HL-60 (cell line): ENCODE measurements around the gene ALPK1.

ENCODE experiments used
- CTCF ChIP-seq: IDR thresholded peaks from one replicate; pipeline ENCODE4 v1.5.1; 2011; ENCODE audit warnings: low read length, control low read depth, inconsistent platforms; ENCODE audit not compliant: insufficient read depth
- POLR2AphosphoS5 ChIP-seq: IDR thresholded peaks from 2 replicates; pipeline ENCODE4 v1.6.1; 2012; ENCODE audit warnings: low read depth
- SPI1 ChIP-seq: IDR thresholded peaks from 2 replicates; pipeline ENCODE4 v1.6.1; 2012; ENCODE audit warnings: low read depth, mild to moderate bottlenecking, borderline replicate concordance

- TF ChIP-seq CTCF = no peak
- no peak for TF ChIP-seq SPI1
- no peak for TF ChIP-seq POLR2AphosphoS5
Observed at GRCh38 chr4:112270640-112271421, 26.3 kb upstream of the ALPK1 start.
